HCT116 (cell line): ENCODE results near the gene SLCO4A1. TPM values are rescaled to one million over a fixed set of nuclear protein-coding genes. Genes with fewer than 3 reads are reported as not detected.

Source experiments
- ATAC-seq: fragments of 200-7000 bp; cut with Tn5 transposase; 2 replicates; pipeline ENCODE4 v1.9.1; 2020; ENCODE audit warnings: mild to moderate bottlenecking, moderate library complexity
- BruUV-seq: library from RNA; stranded (reverse); fragments of 400-500 nt; replicated peaks from 2 replicates; lab custom pipeline; 2021; lab: Mats Ljungman, UMichigan
- CTCF ChIA-PET: fragments of 300-600 bp; sonication (Branson Sonifier 250); formaldehyde crosslinking; loops from one replicate; lab custom pipeline; 2021; ENCODE audit warnings: antibody characterized with exemption; lab: Charles Lee
- POLR2A ChIA-PET: fragments of 300-600, 350-600 bp; sonication (Branson Sonifier 250); formaldehyde crosslinking; loops from one replicate; lab custom pipeline; 2021; ENCODE audit warnings: antibody characterized with exemption; lab: Charles Lee
- RAD21 ChIA-PET, 2 experiments: fragments of 300-600 bp; sonication (Branson Sonifier 250); formaldehyde crosslinking; loops; one replicate each; lab custom pipeline; 2023; ENCODE audit warnings: low total read pairs in 2 of 2; ENCODE audit not compliant: uncharacterized antibody in 2 of 2, unreplicated experiment in 2 of 2, low non-redundant PET in 1 of 2; lab: Charles Lee
- DNase-seq: peaks from one replicate; pipeline ENCODE4 v3.0.0-alpha.2; 2010; ENCODE audit warnings: low read depth, low spot score
- H2AFZ ChIP-seq: fragments of 200-600 bp; shearing (Covaris generic), sonication (generic); 2 replicates; pipeline ENCODE4 v1.6.1; 2017; ENCODE audit warnings: low read depth, mixed run types, mixed read lengths, antibody characterized with exemption, low read length; ENCODE audit not compliant: poor library complexity, severe bottlenecking
- H3K27ac ChIP-seq: 2 replicates; pipeline ENCODE4 v1.5.1; 2012; ENCODE audit warnings: low read depth, low read length
- H3K27me3 ChIP-seq: fragments of 200-600 bp; sonication (generic); 2 replicates; pipeline ENCODE4 v1.6.1; 2016; ENCODE audit warnings: mixed run types, low read length, mixed read lengths; ENCODE audit not compliant: insufficient read depth
- H3K36me3 ChIP-seq, 2 experiments: fragments of 200-500 bp in 1 of 2; fragments of 200-600 bp in 1 of 2; sonication (Bioruptor generic) in 1 of 2; sonication (generic) in 1 of 2; 2 replicates each; pipeline versions ENCODE4 v1.5.1 to v1.6.1; 2014 to 2016; ENCODE audit warnings: low read length in 2 of 2, inconsistent platforms in 1 of 2, mixed read lengths in 1 of 2, mixed run types in 1 of 2; ENCODE audit not compliant: insufficient read depth in 2 of 2, control insufficient read depth in 1 of 2
- H3K4me1 ChIP-seq, 2 experiments: fragments of 200-600 bp in 1 of 2; sonication (generic) in 1 of 2; 2 replicates each; pipeline versions ENCODE4 v1.5.1 to v1.6.1; 2012 to 2017; ENCODE audit warnings: low read length in 2 of 2, inconsistent platforms in 1 of 2, mild to moderate bottlenecking in 1 of 2, mixed read lengths in 1 of 2, mixed run types in 1 of 2, moderate library complexity in 1 of 2; ENCODE audit not compliant: insufficient read depth in 2 of 2, control insufficient read depth in 1 of 2
- H3K4me2 ChIP-seq: fragments of 200-600 bp; sonication (generic); 2 replicates; pipeline ENCODE4 v1.6.1; 2017; ENCODE audit warnings: mixed run types, low read length, mixed read lengths
- H3K4me3 ChIP-seq, 2 experiments: fragments of 200-600 bp in 1 of 2; sonication (generic) in 1 of 2; replicated peaks in 1 of 2; 2 replicates each; pipeline ENCODE4 v1.5.1; 2011 to 2016; ENCODE audit warnings: low read length in 2 of 2, control low read depth in 1 of 2, low read depth in 1 of 2, mild to moderate bottlenecking in 1 of 2, mixed read lengths in 1 of 2, mixed run types in 1 of 2
- H3K79me2 ChIP-seq: fragments of 200-600 bp; sonication (generic); 2 replicates; pipeline ENCODE4 v1.6.1; 2017; ENCODE audit warnings: mild to moderate bottlenecking, mixed run types, low read length, moderate library complexity, mixed read lengths; ENCODE audit not compliant: insufficient read depth
- H3K9ac ChIP-seq: fragments of 200-600 bp; sonication (generic); 2 replicates; pipeline ENCODE4 v1.6.1; 2016; ENCODE audit warnings: low read length, mixed read lengths
- H3K9me2 ChIP-seq: fragments of 200-600 bp; sonication (generic), shearing (Covaris generic); 2 replicates; pipeline ENCODE4 v1.6.1; 2017; ENCODE audit warnings: mixed run types, mild to moderate bottlenecking, moderate library complexity; ENCODE audit not compliant: insufficient read depth
- H3K9me3 ChIP-seq, 2 experiments: fragments of 200-500 bp in 1 of 2; fragments of 200-600 bp in 1 of 2; sonication (Bioruptor generic) in 1 of 2; sonication (generic) in 1 of 2; 2 replicates each; pipeline ENCODE4 v1.6.1; 2014 to 2017; ENCODE audit warnings: low read length in 2 of 2, mixed read lengths in 2 of 2, inconsistent platforms in 1 of 2, low read depth in 1 of 2, mild to moderate bottlenecking in 1 of 2, mixed run types in 1 of 2, moderate library complexity in 1 of 2; ENCODE audit not compliant: control insufficient read depth in 1 of 2, insufficient read depth in 1 of 2
- H4K20me1 ChIP-seq: fragments of 200-600 bp; sonication (generic), shearing (Covaris generic); 2 replicates; pipeline ENCODE4 v1.6.1; 2017; ENCODE audit warnings: mixed run types, mild to moderate bottlenecking, moderate library complexity; ENCODE audit not compliant: insufficient read depth
- CBX3 ChIP-seq: IDR thresholded peaks from 2 replicates; pipeline ENCODE4 v1.6.1; 2012; ENCODE audit warnings: low read depth
- CEBPB ChIP-seq: IDR thresholded peaks from 2 replicates; pipeline ENCODE4 v1.6.1; 2012; ENCODE audit warnings: low read depth
- ELF1 ChIP-seq: IDR thresholded peaks from 2 replicates; pipeline ENCODE4 v1.6.1; 2012; ENCODE audit warnings: low read depth, borderline replicate concordance
- EZH2 ChIP-seq: fragments of 200-600 bp; sonication (generic); IDR thresholded peaks from 2 replicates; pipeline ENCODE4 v1.6.1; 2017; ENCODE audit warnings: antibody characterized with exemption, mixed run types
- FOSL1 ChIP-seq: IDR thresholded peaks from 2 replicates; pipeline ENCODE4 v1.6.1; 2012; ENCODE audit warnings: low read depth
- JUND ChIP-seq: IDR thresholded peaks from 2 replicates; pipeline ENCODE4 v1.6.1; 2012
- POLR2A ChIP-seq: IDR thresholded peaks from 2 replicates; pipeline ENCODE4 v1.7.0; 2011; ENCODE audit warnings: borderline replicate concordance; ENCODE audit not compliant: insufficient read depth, insufficient read length; ENCODE audit errors: extremely low read depth
- POLR2AphosphoS5 ChIP-seq: IDR thresholded peaks from 2 replicates; pipeline ENCODE4 v1.6.1; 2011; ENCODE audit warnings: mild to moderate bottlenecking, low read depth, low read length, moderate library complexity
- REST ChIP-seq: IDR thresholded peaks from 2 replicates; pipeline ENCODE4 v1.6.1; 2012; ENCODE audit warnings: low read depth
- SIN3A ChIP-seq: IDR thresholded peaks from 2 replicates; pipeline ENCODE4 v1.6.1; 2012; ENCODE audit warnings: low read depth
- SP1 ChIP-seq: IDR thresholded peaks from 2 replicates; pipeline ENCODE4 v1.6.1; 2012; ENCODE audit warnings: low read depth
- SRF ChIP-seq: IDR thresholded peaks from 2 replicates; pipeline ENCODE4 v1.6.1; 2012; ENCODE audit warnings: low read depth
- TCF7L2 ChIP-seq: IDR thresholded peaks from 2 replicates; pipeline ENCODE4 v1.7.0; 2011; ENCODE audit warnings: borderline replicate concordance, inconsistent platforms; ENCODE audit not compliant: insufficient read depth, insufficient read length; ENCODE audit errors: extremely low read depth
- YY1 ChIP-seq: IDR thresholded peaks from 2 replicates; pipeline ENCODE4 v1.6.1; 2011; ENCODE audit warnings: low read length, low read depth, moderate library complexity, mild to moderate bottlenecking; ENCODE audit not compliant: insufficient replicate concordance; ENCODE audit errors: extremely low read depth
- ZFX ChIP-seq: fragments of 450-650 bp; IDR thresholded peaks from 2 replicates; pipeline ENCODE4 v1.6.1; 2017
- ZNF274 ChIP-seq: fragments of 200-500 bp; sonication (Bioruptor generic); IDR thresholded peaks from 2 replicates; pipeline ENCODE4 v1.6.1; 2014; ENCODE audit warnings: mild to moderate bottlenecking, low read depth, low read length, inconsistent platforms
- intact Hi-C: fragments of 100-400 bp; cut with micrococcal nuclease; formaldehyde crosslinking; loops from 2 replicates; pipeline ENCODE4 v1.10.0; 2022
- total RNA-seq: library from RNA; stranded (reverse); gene quantifications from one replicate; pipeline ENCODE4 v1.2.1, GENCODE V29; 2021; ENCODE audit not compliant: unreplicated experiment
- TF ChIP-seq, protein P1 (sequence below): IDR thresholded peaks from 2 replicates; pipeline ENCODE4 v1.6.1; 2012
- TF ChIP-seq, protein P2 (sequence below), 3 experiments: fragments of 200-600 bp in 1 of 3; sonication (generic) in 1 of 3; IDR thresholded peaks in 2 of 3; conservative IDR thresholded peaks in 1 of 3; 2 replicates each; pipeline ENCODE4 v1.5.1; 2012 to 2017; ENCODE audit warnings: low read depth in 2 of 3, low read length in 2 of 3, antibody characterized with exemption in 1 of 3, borderline replicate concordance in 1 of 3, control low read depth in 1 of 3, mild to moderate bottlenecking in 1 of 3, mixed read lengths in 1 of 3, mixed run types in 1 of 3, moderate library complexity in 1 of 3; ENCODE audit not compliant: insufficient read depth in 1 of 3

SLCO4A1 gene
- total RNA-seq, 1 experiment from 2014 or later = 107 TPM

- intact Hi-C loops = no loop called here
- no peak overlapping the region for H3K27ac ChIP-seq
- H3K9me2 ChIP-seq = no peaks in the 10 kb centered on the region
- no TSS peak for BruUV-seq
- no peaks in the 10 kb centered on the region for H3K36me3 ChIP-seq
- H3K4me2 ChIP-seq = no peak overlapping the region
- H3K79me2 ChIP-seq = no peaks in the 10 kb centered on the region
- H3K27me3 ChIP-seq = no peaks in the 10 kb centered on the region
- POLR2A ChIA-PET = no interaction called here
- H3K9ac ChIP-seq = no peak overlapping the region
- no peak for DNase-seq
- H4K20me1 ChIP-seq = no peaks in the 10 kb centered on the region
- CTCF ChIA-PET = interaction anchor here (1.1 kb wide), 2 partner anchors 13 to 100 kb away, joined by 3 to 4 read pairs; no protein-coding TSS in a partner anchor
- H3K4me3 ChIP-seq = no peak overlapping the region
- TF ChIP-seq ZNF274 = no peak
- TF ChIP-seq, all 23 proteins: peak for 0
- no peak overlapping the region for H2AFZ ChIP-seq
- RAD21 ChIA-PET = no interaction called here
- H3K4me1 ChIP-seq = peaks cover 6 to 24% of the 10 kb centered on the region in 2 experiments
- no peak for ATAC-seq
- no peaks in the 10 kb centered on the region for H3K9me3 ChIP-seq
Measured at GRCh38 chr20:62691487-62691886, 49.2 kb downstream of the SLCO4A1 start.

DNA sequence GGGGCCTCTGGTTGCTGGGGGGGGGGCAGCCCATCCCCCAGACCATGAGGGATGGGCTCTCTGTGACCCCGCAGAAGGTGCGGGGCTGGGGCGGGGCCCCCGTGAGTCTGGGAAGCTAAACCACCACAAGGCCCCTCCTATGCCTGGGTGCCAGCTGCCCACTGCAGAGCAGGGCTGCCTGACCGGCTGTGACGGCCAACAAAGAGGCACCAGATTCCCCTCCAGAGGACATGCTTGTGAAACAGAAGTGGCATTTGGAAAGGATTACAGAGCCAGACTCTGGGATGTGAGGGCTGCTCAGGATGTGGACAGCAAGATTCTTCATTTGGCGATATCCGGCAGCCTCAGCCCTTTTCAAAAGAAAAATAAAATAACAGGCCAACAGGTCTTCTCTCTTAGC, 49.9 kb downstream of the SLCO4A1 start:
- Histone ChIP-seq H3K79me2 (no peaks in the 10 kb centered on the region), H3K4me3 (no peak overlapping the region), H3K36me3 (no peaks in the 10 kb centered on the region), H3K4me2 (no peak overlapping the region), H3K9me3 (no peaks in the 10 kb centered on the region), H2AFZ (no peak overlapping the region), H3K27ac (no peak overlapping the region), H3K27me3 (no peaks in the 10 kb centered on the region), H3K4me1 (peaks cover 6 to 22% of the 10 kb centered on the region in 2 experiments), H3K9me2 (no peaks in the 10 kb centered on the region), H4K20me1 (no peaks in the 10 kb centered on the region), H3K9ac (no peak overlapping the region)
- TF ChIP-seq ZNF274 (no peak), TCF7L2 (no peak), POLR2AphosphoS5 (no peak), POLR2A (no peak), ZFX (no peak), CEBPB (no peak), CBX3 (no peak), JUND (no peak), ELF1 (no peak), SRF (no peak), SIN3A (no peak), SP1 (no peak), FOSL1 (no peak), REST (no peak), YY1 (no peak), EZH2 (no peak)
- TF ChIP-seq, protein P1, sequence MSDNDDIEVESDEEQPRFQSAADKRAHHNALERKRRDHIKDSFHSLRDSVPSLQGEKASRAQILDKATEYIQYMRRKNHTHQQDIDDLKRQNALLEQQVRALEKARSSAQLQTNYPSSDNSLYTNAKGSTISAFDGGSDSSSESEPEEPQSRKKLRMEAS = no peak
- TF ChIP-seq, protein P2, sequence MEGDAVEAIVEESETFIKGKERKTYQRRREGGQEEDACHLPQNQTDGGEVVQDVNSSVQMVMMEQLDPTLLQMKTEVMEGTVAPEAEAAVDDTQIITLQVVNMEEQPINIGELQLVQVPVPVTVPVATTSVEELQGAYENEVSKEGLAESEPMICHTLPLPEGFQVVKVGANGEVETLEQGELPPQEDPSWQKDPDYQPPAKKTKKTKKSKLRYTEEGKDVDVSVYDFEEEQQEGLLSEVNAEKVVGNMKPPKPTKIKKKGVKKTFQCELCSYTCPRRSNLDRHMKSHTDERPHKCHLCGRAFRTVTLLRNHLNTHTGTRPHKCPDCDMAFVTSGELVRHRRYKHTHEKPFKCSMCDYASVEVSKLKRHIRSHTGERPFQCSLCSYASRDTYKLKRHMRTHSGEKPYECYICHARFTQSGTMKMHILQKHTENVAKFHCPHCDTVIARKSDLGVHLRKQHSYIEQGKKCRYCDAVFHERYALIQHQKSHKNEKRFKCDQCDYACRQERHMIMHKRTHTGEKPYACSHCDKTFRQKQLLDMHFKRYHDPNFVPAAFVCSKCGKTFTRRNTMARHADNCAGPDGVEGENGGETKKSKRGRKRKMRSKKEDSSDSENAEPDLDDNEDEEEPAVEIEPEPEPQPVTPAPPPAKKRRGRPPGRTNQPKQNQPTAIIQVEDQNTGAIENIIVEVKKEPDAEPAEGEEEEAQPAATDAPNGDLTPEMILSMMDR (IDR thresholded peaks at IDR 0.05 in 2 of 3, conservative IDR thresholded peaks at IDR 0.05 in 1 of 3; ENCODE audit: borderline replicate concordance in 1 of 3, insufficient read depth in 1 of 3, low read depth in 2 of 3, low read length in 2 of 3) = no peak
- ATAC-seq (no peak), DNase-seq (no peak)
- POLR2A ChIA-PET = no interaction called here
- no TSS peak for BruUV-seq
- RAD21 ChIA-PET = no interaction called here
- CTCF ChIA-PET = no interaction called here
- intact Hi-C loops = no loop called here
